Measurements from ENCODE around the gene CDT1. TPM values are rescaled to one million over a fixed set of nuclear protein-coding genes. Genes with fewer than 3 reads are reported as not detected.

CDT1 gene
- total RNA-seq, 1 donor from 2014 or later: 0.26 TPM

GRCh38 chr16:88758944-88759244, 44.7 kb upstream of the CDT1 start:
- no peak for FAIRE-seq

DNA sequence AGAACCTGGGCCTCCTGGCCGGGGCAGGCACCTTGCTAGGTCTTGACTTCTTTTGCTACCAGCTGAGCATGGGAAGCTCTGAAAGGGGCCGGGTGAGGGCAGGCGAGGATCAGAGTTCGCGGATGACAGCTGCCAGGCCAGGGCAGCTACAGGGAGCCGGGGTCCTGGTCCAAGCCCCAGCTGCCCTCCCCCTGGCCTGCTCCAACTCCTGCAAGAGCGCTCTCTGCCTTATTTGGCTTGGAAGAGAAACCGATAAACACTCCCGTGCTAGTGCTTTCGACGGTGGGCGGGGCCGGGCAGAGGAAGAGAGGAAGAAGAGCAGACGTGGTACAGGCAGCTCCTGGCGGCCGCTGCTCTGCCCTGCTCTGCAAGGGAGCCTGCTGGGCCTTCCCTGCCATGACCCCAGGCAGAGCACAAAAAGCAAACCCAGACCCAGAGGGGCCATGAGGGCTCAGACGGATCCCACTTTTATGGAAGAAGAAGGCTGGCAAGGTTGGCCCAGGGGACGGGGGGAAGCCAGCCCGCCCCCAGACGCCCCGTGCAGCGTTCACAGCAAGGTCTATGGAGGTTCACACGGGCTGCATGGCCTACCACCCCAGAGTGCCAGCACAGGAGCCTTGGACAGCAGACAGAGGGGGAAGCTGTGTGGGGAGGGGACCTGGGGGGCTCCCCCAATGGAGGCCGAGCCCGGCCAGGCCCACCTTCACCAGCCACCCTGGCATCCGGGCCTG, 44.2 kb upstream of the CDT1 start:
- no peak for DNase-seq (ENCODE audit: low read depth)
- TF ChIP-seq CTCF (IDR thresholded peaks at IDR 0.05; ENCODE audit: insufficient read depth, low read length, severe bottlenecking): no peak
- Histone ChIP-seq H3K27me3 (ENCODE audit: control insufficient read depth, insufficient read depth, low read length) (no peaks in the 10 kb centered on the region), H3K36me3 (ENCODE audit: control insufficient read depth, insufficient read depth, low read length) (peaks cover 15% of the 10 kb centered on the region), H3K4me3 (ENCODE audit: low read depth, low read length) (no peak overlapping the region)
- no peak for FAIRE-seq

More at GRCh38 chr16:88758944-88759244, 44.7 kb upstream of the CDT1 start:
- no peak for TF ChIP-seq CTCF (IDR thresholded peaks at IDR 0.05; ENCODE audit: insufficient read depth, low read length, severe bottlenecking)
- no peak for DNase-seq (ENCODE audit: low read depth)
- H3K27me3 ChIP-seq (ENCODE audit: control insufficient read depth, insufficient read depth, low read length): no peaks in the 10 kb centered on the region
- no peak overlapping the region for H3K4me3 ChIP-seq (ENCODE audit: low read depth, low read length)
- peaks cover 13% of the 10 kb centered on the region for H3K36me3 ChIP-seq (ENCODE audit: control insufficient read depth, insufficient read depth, low read length)

GRCh38 chr16:88759976-88760350, 43.6 kb upstream of the CDT1 start:
- no peaks in the 10 kb centered on the region for H3K27me3 ChIP-seq (ENCODE audit: control insufficient read depth, insufficient read depth, low read length)
- H3K36me3 ChIP-seq (ENCODE audit: control insufficient read depth, insufficient read depth, low read length): peaks cover 15% of the 10 kb centered on the region
- TF ChIP-seq CTCF (IDR thresholded peaks at IDR 0.05; ENCODE audit: insufficient read depth, low read length, severe bottlenecking): no peak
- FAIRE-seq: no peak
- no peak overlapping the region for H3K4me3 ChIP-seq (ENCODE audit: low read depth, low read length)
- no peak for DNase-seq (ENCODE audit: low read depth)

DNA sequence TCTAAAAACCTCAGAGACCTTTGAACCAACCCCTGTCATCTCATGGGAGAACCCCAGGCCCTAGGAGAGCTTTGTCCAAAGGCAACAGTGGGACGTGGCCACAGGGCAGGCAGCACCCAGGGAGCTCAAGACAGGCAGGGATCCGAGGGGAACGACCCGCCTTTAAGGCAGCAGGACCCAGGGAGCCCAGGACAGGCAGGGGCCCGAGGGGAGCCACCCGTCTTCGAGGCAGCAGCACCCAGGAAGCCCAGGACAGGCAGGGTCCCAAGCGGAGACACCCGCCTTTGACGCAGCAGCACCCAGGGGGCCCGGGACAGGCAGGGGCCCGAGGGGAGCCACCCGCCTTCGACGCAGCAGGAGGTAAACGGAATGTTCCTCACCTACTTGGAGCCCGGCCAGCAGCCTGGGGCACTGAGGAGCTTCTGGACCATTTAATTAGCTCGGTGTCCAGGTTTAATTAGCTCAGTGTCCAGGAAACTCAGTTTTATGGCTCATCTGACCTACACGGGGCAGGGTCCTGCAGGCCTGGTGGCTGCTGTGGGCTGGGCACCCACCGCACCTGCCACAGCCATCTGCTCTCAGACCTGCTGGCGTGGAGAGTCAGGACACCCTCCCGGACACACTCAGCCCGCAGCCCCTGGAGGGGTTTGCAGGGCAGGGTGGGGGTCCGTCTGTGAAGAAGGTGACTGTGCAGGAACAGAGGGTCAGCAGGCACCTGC, 43.0 kb upstream of the CDT1 start:
- H3K4me3 ChIP-seq (ENCODE audit: low read depth, low read length): no peak overlapping the region
- H3K27me3 ChIP-seq (ENCODE audit: control insufficient read depth, insufficient read depth, low read length): no peaks in the 10 kb centered on the region
- no peak for TF ChIP-seq CTCF (IDR thresholded peaks at IDR 0.05; ENCODE audit: insufficient read depth, low read length, severe bottlenecking)
- FAIRE-seq: no peak
- H3K36me3 ChIP-seq (ENCODE audit: control insufficient read depth, insufficient read depth, low read length): peaks cover 15% of the 10 kb centered on the region
- DNase-seq (ENCODE audit: low read depth): no peak

GRCh38 chr16:88761143-88761534, 42.5 kb upstream of the CDT1 start:
- FAIRE-seq (no peak), DNase-seq (ENCODE audit: low read depth) (no peak)
- Histone ChIP-seq H3K27me3 (ENCODE audit: control insufficient read depth, insufficient read depth, low read length) (no peaks in the 10 kb centered on the region), H3K4me3 (ENCODE audit: low read depth, low read length) (no peak overlapping the region), H3K36me3 (ENCODE audit: control insufficient read depth, insufficient read depth, low read length) (peaks cover 17% of the 10 kb centered on the region)
- no peak for TF ChIP-seq CTCF (IDR thresholded peaks at IDR 0.05; ENCODE audit: insufficient read depth, low read length, severe bottlenecking)

Data from bronchial epithelial cell (primary cell).